ENCODE data around the gene CAPN15. TPM values are rescaled to one million over a fixed set of nuclear protein-coding genes. Genes with fewer than 3 reads are reported as not detected.

Gene CAPN15
- total RNA-seq, 1 donor from 2014 or later = 38.7 TPM

DNA sequence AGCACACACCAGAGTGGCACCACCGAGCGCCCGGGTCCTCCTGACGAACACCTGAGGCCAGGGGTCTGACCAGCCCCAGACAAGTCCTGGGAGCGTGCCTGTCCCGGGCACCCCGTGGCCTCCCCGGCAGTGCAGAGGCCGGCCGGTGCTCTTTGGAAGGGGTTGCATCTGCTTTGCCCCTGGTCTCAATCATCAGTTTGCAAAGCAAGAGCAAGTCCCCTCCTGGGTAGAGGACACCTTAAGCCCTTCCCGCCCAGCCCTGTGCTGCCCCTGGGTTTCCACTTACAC lies 11.6 kb upstream of the CAPN15 start:
- H3K27ac ChIP-seq (ENCODE audit: low read depth, low read length) = no peak overlapping the region
- H3K9ac ChIP-seq (ENCODE audit: low read length) = no peak overlapping the region
- H3K27me3 Mint-ChIP-seq (ENCODE audit: low read depth, unreplicated experiment) = no peaks in the 10 kb centered on the region
- H3K36me3 ChIP-seq (ENCODE audit: insufficient read depth, low read length) = peaks cover 3% of the 10 kb centered on the region
- H3K4me3 ChIP-seq (ENCODE audit: insufficient read depth, low read depth, low read length) = no peak overlapping the region
- H3K4me3 Mint-ChIP-seq (ENCODE audit: unreplicated experiment) = no peak overlapping the region
- H3K9me3 Mint-ChIP-seq (ENCODE audit: unreplicated experiment) = no peaks in the 10 kb centered on the region
- H4K20me1 ChIP-seq (ENCODE audit: insufficient read depth, low read length) = no peaks in the 10 kb centered on the region
- peaks cover 7% of the 10 kb centered on the region for H3K36me3 Mint-ChIP-seq (ENCODE audit: low read depth, unreplicated experiment)
- H3K4me1 ChIP-seq (ENCODE audit: insufficient read depth, low read length) = no peaks in the 10 kb centered on the region
- no peak overlapping the region for H2AFZ ChIP-seq (ENCODE audit: low read depth, low read length)
- no peaks in the 10 kb centered on the region for H3K27me3 ChIP-seq (ENCODE audit: insufficient read depth, low read length)
- no peak overlapping the region for H3K27ac Mint-ChIP-seq (ENCODE audit: unreplicated experiment)
- no peaks in the 10 kb centered on the region for H3K9me3 ChIP-seq (ENCODE audit: insufficient read depth, low read depth, low read length)
- H3K4me1 Mint-ChIP-seq (ENCODE audit: low read depth, unreplicated experiment) = no peaks in the 10 kb centered on the region
- TF ChIP-seq, protein P1, sequence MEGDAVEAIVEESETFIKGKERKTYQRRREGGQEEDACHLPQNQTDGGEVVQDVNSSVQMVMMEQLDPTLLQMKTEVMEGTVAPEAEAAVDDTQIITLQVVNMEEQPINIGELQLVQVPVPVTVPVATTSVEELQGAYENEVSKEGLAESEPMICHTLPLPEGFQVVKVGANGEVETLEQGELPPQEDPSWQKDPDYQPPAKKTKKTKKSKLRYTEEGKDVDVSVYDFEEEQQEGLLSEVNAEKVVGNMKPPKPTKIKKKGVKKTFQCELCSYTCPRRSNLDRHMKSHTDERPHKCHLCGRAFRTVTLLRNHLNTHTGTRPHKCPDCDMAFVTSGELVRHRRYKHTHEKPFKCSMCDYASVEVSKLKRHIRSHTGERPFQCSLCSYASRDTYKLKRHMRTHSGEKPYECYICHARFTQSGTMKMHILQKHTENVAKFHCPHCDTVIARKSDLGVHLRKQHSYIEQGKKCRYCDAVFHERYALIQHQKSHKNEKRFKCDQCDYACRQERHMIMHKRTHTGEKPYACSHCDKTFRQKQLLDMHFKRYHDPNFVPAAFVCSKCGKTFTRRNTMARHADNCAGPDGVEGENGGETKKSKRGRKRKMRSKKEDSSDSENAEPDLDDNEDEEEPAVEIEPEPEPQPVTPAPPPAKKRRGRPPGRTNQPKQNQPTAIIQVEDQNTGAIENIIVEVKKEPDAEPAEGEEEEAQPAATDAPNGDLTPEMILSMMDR (IDR thresholded peaks at IDR 0.05; ENCODE audit: insufficient read depth, low read depth, low read length) = no peak
- no peak for TF ChIP-seq EZH2 (IDR thresholded peaks at IDR 0.05; ENCODE audit: insufficient read depth, low read length)
- no peak overlapping the region for H3K4me2 ChIP-seq (ENCODE audit: low read length)
- FAIRE-seq (no peak), DNase-seq (ENCODE audit: low read depth) (no peak)
- no peaks in the 10 kb centered on the region for H3K79me2 ChIP-seq (ENCODE audit: insufficient read depth, low read length)

DNA sequence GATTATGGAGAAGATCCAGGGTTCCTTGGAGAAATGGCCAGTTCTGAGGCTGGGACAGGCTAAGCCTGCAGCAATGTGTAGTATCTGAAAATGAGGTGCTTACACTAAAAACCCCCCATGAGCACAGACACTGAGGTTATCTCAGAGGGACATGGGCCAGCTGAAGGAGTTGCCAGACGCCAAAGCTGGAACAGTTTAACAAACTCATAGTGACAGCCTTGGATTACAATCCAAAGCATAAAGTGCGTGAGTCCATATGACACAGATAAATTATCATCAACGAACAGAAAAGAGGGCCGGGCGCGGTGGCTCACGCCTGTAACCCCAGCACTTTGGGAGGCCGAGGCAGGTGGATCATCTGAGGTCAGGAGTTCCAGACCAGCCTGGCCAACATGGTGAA lies 11.2 kb upstream of the CAPN15 start:
- H3K4me1 ChIP-seq (ENCODE audit: insufficient read depth, low read length) = no peaks in the 10 kb centered on the region
- H3K27ac ChIP-seq (ENCODE audit: low read depth, low read length) = no peak overlapping the region
- H3K36me3 ChIP-seq (ENCODE audit: insufficient read depth, low read length) = peaks cover 3% of the 10 kb centered on the region
- H4K20me1 ChIP-seq (ENCODE audit: insufficient read depth, low read length) = no peaks in the 10 kb centered on the region
- H3K27me3 ChIP-seq (ENCODE audit: insufficient read depth, low read length) = no peaks in the 10 kb centered on the region
- DNase-seq (ENCODE audit: low read depth) (no peak), FAIRE-seq (no peak)
- no peak overlapping the region for H2AFZ ChIP-seq (ENCODE audit: low read depth, low read length)
- H3K4me3 ChIP-seq (ENCODE audit: insufficient read depth, low read depth, low read length) = no peak overlapping the region
- Mint-ChIP-seq H3K9me3 (ENCODE audit: unreplicated experiment) (no peaks in the 10 kb centered on the region), H3K4me1 (ENCODE audit: low read depth, unreplicated experiment) (no peaks in the 10 kb centered on the region), H3K4me3 (ENCODE audit: unreplicated experiment) (no peak overlapping the region), H3K27me3 (ENCODE audit: low read depth, unreplicated experiment) (no peaks in the 10 kb centered on the region), H3K36me3 (ENCODE audit: low read depth, unreplicated experiment) (peaks cover 7% of the 10 kb centered on the region), H3K27ac (ENCODE audit: unreplicated experiment) (no peak overlapping the region)
- TF ChIP-seq, protein P1 (IDR thresholded peaks at IDR 0.05; ENCODE audit: insufficient read depth, low read depth, low read length) = no peak
- TF ChIP-seq EZH2 (IDR thresholded peaks at IDR 0.05; ENCODE audit: insufficient read depth, low read length) = no peak
- no peak overlapping the region for H3K9ac ChIP-seq (ENCODE audit: low read length)
- no peaks in the 10 kb centered on the region for H3K79me2 ChIP-seq (ENCODE audit: insufficient read depth, low read length)
- no peak overlapping the region for H3K4me2 ChIP-seq (ENCODE audit: low read length)
- no peaks in the 10 kb centered on the region for H3K9me3 ChIP-seq (ENCODE audit: insufficient read depth, low read depth, low read length)

DNA sequence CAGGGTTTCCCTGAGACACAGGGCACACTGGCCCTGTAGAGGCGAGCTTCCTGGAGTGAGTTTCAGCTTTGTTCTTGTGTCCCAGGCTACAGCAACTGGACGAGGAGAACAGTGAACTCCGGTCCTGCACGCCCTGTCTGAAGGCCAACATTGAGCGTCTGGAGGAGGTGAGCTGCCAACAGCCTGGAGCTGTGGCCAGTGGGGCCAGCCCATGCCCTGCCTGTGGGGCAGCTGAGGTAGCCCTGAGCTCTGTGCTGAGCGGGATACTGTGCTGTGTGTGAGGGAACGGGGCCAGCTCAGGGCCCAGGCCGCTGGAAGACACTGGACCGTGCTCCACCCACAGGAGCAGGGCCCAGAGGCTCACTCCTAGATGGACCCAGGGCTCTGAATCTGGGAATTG lies 8.7 kb upstream of the CAPN15 start:
- Histone ChIP-seq H3K4me2 (ENCODE audit: low read length) (no peak overlapping the region), H3K4me3 (ENCODE audit: insufficient read depth, low read depth, low read length) (no peak overlapping the region), H2AFZ (ENCODE audit: low read depth, low read length) (no peak overlapping the region), H3K79me2 (ENCODE audit: insufficient read depth, low read length) (peaks cover 6% of the 10 kb centered on the region), H3K4me1 (ENCODE audit: insufficient read depth, low read length) (no peaks in the 10 kb centered on the region), H4K20me1 (ENCODE audit: insufficient read depth, low read length) (peaks cover under 1% of the 10 kb centered on the region), H3K27ac (ENCODE audit: low read depth, low read length) (no peak overlapping the region), H3K9ac (ENCODE audit: low read length) (no peak overlapping the region), H3K36me3 (ENCODE audit: insufficient read depth, low read length) (peaks cover 3% of the 10 kb centered on the region), H3K9me3 (ENCODE audit: insufficient read depth, low read depth, low read length) (no peaks in the 10 kb centered on the region), H3K27me3 (ENCODE audit: insufficient read depth, low read length) (no peaks in the 10 kb centered on the region)
- Mint-ChIP-seq H3K27me3 (ENCODE audit: low read depth, unreplicated experiment) (no peaks in the 10 kb centered on the region), H3K4me1 (ENCODE audit: low read depth, unreplicated experiment) (no peaks in the 10 kb centered on the region), H3K4me3 (ENCODE audit: unreplicated experiment) (no peak overlapping the region), H3K36me3 (ENCODE audit: low read depth, unreplicated experiment) (peaks cover 7% of the 10 kb centered on the region), H3K9me3 (ENCODE audit: unreplicated experiment) (no peaks in the 10 kb centered on the region), H3K27ac (ENCODE audit: unreplicated experiment) (no peak overlapping the region)
- no peak for FAIRE-seq
- no peak for DNase-seq (ENCODE audit: low read depth)
- TF ChIP-seq, protein P1 (IDR thresholded peaks at IDR 0.05; ENCODE audit: insufficient read depth, low read depth, low read length) = no peak
- TF ChIP-seq EZH2 (IDR thresholded peaks at IDR 0.05; ENCODE audit: insufficient read depth, low read length) = no peak
